CD4-positive, alpha-beta T cell treated with Interleukin-1 beta for 1 hour (primary cell): Measurements from ENCODE around the gene EMC8.
"Not testable (repeated sequence)": the region's sequence is repeated elsewhere in the genome, so short reads cannot be mapped to it uniquely, and the experiment has no call there.

Experiments
- DNase-seq, 2 donors: peaks; one replicate each; pipeline ENCODE4 v3.0.0-alpha.2; 2020 to 2022

The EMC8 gene

GRCh38 chr16:85799497-85800320, at the start of gene EMC8, which contains the start of gene COX4I1:
TSS of gene EMC8 (minus strand) at chr16:85799544. CDS start at chr16:85799295, 249 bp downstream.
TSS of gene COX4I1 (plus strand) at chr16:85799695. CDS start at chr16:85801206, 1,511 bp downstream.
- peak; percentile 93 for DNase-seq

- no peak for DNase-seq
Observed at GRCh38 chr16:85848986-85849385, 49.6 kb upstream of the EMC8 start.

- no peak for DNase-seq
Observed at GRCh38 chr16:85847681-85848601, 48.6 kb upstream of the EMC8 start.

- no peak for DNase-seq
Observed at GRCh38 chr16:85847036-85847435, 47.7 kb upstream of the EMC8 start.

GRCh38 chr16:85846461-85846860, 47.1 kb upstream of the EMC8 start:
- no peak for DNase-seq

- DNase-seq, result no peak
Observed at GRCh38 chr16:85845266-85845665, 45.9 kb upstream of the EMC8 start.

- no peak for DNase-seq
Observed at GRCh38 chr16:85844786-85845185, 45.4 kb upstream of the EMC8 start.

- no peak for DNase-seq
Observed at GRCh38 chr16:85844169-85844481, 44.8 kb upstream of the EMC8 start.

- DNase-seq, result no peak
Observed at GRCh38 chr16:85843471-85844168, 44.3 kb upstream of the EMC8 start.

- DNase-seq, result no peak
Observed at GRCh38 chr16:85842848-85843247, 43.5 kb upstream of the EMC8 start.

GRCh38 chr16:85842435-85842834, 43.1 kb upstream of the EMC8 start:
- DNase-seq, result no peak

GRCh38 chr16:85840801-85841200, 41.5 kb upstream of the EMC8 start:
- DNase-seq, result no peak

- no peak for DNase-seq
Observed at GRCh38 chr16:85840395-85840794, 41.1 kb upstream of the EMC8 start.

GRCh38 chr16:85839681-85840240, 40.4 kb upstream of the EMC8 start:
- DNase-seq, result no peak

- no peak for DNase-seq
Observed at GRCh38 chr16:85838876-85839585, 39.7 kb upstream of the EMC8 start.

GRCh38 chr16:85838381-85838780, 39.0 kb upstream of the EMC8 start:
- peak in 1 of 2 donors; percentile 13 for DNase-seq

- not testable (repeated sequence) for DNase-seq
Observed at GRCh38 chr16:85837654-85838053, 38.3 kb upstream of the EMC8 start.

GRCh38 chr16:85836706-85837582, 37.6 kb upstream of the EMC8 start:
- no peak for DNase-seq

GRCh38 chr16:85835956-85836705, 36.8 kb upstream of the EMC8 start:
- DNase-seq, result no peak

- DNase-seq, result no peak
Observed at GRCh38 chr16:85835227-85835751, 35.9 kb upstream of the EMC8 start.
